ENCODE data around the gene PRKCE.

PRKCE gene

GRCh38 chr2:46236006-46236875 is 584.8 kb downstream of the PRKCE start:
- DNase-seq (ENCODE audit: low read depth in 1 of 2, low spot score in 1 of 2), result no peak

- no peak for DNase-seq (ENCODE audit: low read depth in 1 of 2, low spot score in 1 of 2)
These were observed 585.7 kb downstream of the PRKCE start for GRCh38 chr2:46236876-46237859.

Data from activated T-helper 1 cell treated with anti-CD3 and anti-CD28 coated beads, Interleukin-2, amount 50 U/mL, for 16 hours (primary cell).